ENCODE data around the gene TMIE.

DNA sequence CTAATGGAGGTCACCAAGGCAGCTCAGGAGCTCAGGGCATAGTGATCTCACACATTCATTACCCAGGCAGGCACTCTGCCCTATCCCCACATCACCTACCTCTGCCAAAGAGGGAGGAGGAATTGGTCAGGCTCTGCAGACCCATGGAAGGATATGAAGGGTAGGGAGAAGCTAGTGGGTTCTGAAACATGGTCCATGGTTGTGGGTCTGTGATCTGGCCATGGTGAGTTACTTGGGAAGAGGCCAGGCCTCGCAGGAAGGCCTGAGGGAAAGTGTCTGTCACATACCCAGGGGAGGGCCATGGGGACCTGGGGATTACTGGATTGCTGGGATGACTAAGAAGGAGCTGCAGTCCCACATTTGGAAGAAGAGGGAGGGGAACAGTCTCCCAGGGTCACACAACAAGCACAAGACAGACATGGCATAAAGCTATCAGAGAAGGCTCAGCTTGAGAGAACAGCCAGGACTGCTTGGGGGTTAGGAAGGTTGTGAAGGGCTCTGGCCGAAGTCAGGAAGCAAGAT lies 17.9 kb downstream of the TMIE start:
- TF ChIP-seq, protein P1, sequence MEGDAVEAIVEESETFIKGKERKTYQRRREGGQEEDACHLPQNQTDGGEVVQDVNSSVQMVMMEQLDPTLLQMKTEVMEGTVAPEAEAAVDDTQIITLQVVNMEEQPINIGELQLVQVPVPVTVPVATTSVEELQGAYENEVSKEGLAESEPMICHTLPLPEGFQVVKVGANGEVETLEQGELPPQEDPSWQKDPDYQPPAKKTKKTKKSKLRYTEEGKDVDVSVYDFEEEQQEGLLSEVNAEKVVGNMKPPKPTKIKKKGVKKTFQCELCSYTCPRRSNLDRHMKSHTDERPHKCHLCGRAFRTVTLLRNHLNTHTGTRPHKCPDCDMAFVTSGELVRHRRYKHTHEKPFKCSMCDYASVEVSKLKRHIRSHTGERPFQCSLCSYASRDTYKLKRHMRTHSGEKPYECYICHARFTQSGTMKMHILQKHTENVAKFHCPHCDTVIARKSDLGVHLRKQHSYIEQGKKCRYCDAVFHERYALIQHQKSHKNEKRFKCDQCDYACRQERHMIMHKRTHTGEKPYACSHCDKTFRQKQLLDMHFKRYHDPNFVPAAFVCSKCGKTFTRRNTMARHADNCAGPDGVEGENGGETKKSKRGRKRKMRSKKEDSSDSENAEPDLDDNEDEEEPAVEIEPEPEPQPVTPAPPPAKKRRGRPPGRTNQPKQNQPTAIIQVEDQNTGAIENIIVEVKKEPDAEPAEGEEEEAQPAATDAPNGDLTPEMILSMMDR (IDR thresholded peaks at IDR 0.05), result no peak
- no peak for TF ChIP-seq POLR2A (IDR thresholded peaks at IDR 0.05)
